ENCODE measurements around the gene ROR2. TPM values are rescaled to one million over a fixed set of nuclear protein-coding genes. Genes with fewer than 3 reads are reported as not detected.
"Not testable (repeated sequence)": the region's sequence is repeated elsewhere in the genome, so short reads cannot be mapped to it uniquely, and the experiment has no call there.

Gene ROR2
- total and polyA plus RNA-seq, 3 experiments from 2014 or later, result 2.0 TPM; not detected in 2

GRCh38 chr9:91915524-91916263 lies 34.3 kb downstream of the ROR2 start:
- H3K9me3 ChIP-seq (ENCODE audit: low read length), result no peaks in the 10 kb centered on the region
- H3K36me3 ChIP-seq (ENCODE audit: insufficient read depth, low read length), result no peaks in the 10 kb centered on the region
- ChIA-PET CTCF (no interaction called here), POLR2A (no interaction called here)
- no peaks in the 10 kb centered on the region for H3K4me1 ChIP-seq (ENCODE audit: insufficient read depth, low read length)
- Mint-ChIP-seq H3K27me3 (peaks cover 3 to 43% of the 10 kb centered on the region in 2 donors), H3K9me3 (no peaks in the 10 kb centered on the region), H3K4me1 (no peaks in the 10 kb centered on the region), H3K27ac (no peak overlapping the region), H3K4me3 (no peak overlapping the region), H3K36me3 (no peaks in the 10 kb centered on the region)
- DNase-seq, result no peak
- H3K4me3 ChIP-seq (ENCODE audit: low read length), result no peak overlapping the region
- no peaks in the 10 kb centered on the region for H3K27me3 ChIP-seq (ENCODE audit: insufficient read depth, low read length, poor library complexity, severe bottlenecking)
- no peak overlapping the region for H3K27ac ChIP-seq (ENCODE audit: low read depth, low read length)

GRCh38 chr9:91914937-91915336 lies 35.1 kb downstream of the ROR2 start:
- H3K27ac ChIP-seq (ENCODE audit: low read depth, low read length), result no peak overlapping the region
- H3K4me3 Mint-ChIP-seq, result no peak overlapping the region
- peaks cover 3 to 39% of the 10 kb centered on the region in 2 donors for H3K27me3 Mint-ChIP-seq
- H3K27ac Mint-ChIP-seq, result peak overlapping the region in 1 of 8 donors; percentile 70
- H3K36me3 Mint-ChIP-seq, result no peaks in the 10 kb centered on the region
- POLR2A ChIA-PET, result no interaction called here
- H3K4me1 ChIP-seq (ENCODE audit: insufficient read depth, low read length), result no peaks in the 10 kb centered on the region
- H3K4me3 ChIP-seq (ENCODE audit: low read length), result no peak overlapping the region
- CTCF ChIA-PET, result no interaction called here
- no peaks in the 10 kb centered on the region for H3K9me3 ChIP-seq (ENCODE audit: low read length)
- no peaks in the 10 kb centered on the region for H3K36me3 ChIP-seq (ENCODE audit: insufficient read depth, low read length)
- DNase-seq, result no peak
- no peaks in the 10 kb centered on the region for H3K9me3 Mint-ChIP-seq
- no peaks in the 10 kb centered on the region for H3K27me3 ChIP-seq (ENCODE audit: insufficient read depth, low read length, poor library complexity, severe bottlenecking)
- H3K4me1 Mint-ChIP-seq, result no peaks in the 10 kb centered on the region

- Mint-ChIP-seq H3K4me3 (no peak overlapping the region), H3K9me3 (no peaks in the 10 kb centered on the region), H3K27ac (no peak overlapping the region), H3K36me3 (no peaks in the 10 kb centered on the region), H3K4me1 (no peaks in the 10 kb centered on the region), H3K27me3 (peaks cover 3 to 35% of the 10 kb centered on the region in 2 donors)
- DNase-seq, result no peak
- Histone ChIP-seq H3K27ac (ENCODE audit: low read depth, low read length) (no peak overlapping the region), H3K27me3 (ENCODE audit: insufficient read depth, low read length, poor library complexity, severe bottlenecking) (no peaks in the 10 kb centered on the region), H3K4me3 (ENCODE audit: low read length) (no peak overlapping the region), H3K9me3 (ENCODE audit: low read length) (no peaks in the 10 kb centered on the region), H3K36me3 (ENCODE audit: insufficient read depth, low read length) (no peaks in the 10 kb centered on the region), H3K4me1 (ENCODE audit: insufficient read depth, low read length) (no peaks in the 10 kb centered on the region)
- CTCF ChIA-PET, result no interaction called here
- POLR2A ChIA-PET, result no interaction called here
Observed at GRCh38 chr9:91914404-91914803, 35.6 kb downstream of the ROR2 start.

GRCh38 chr9:91913986-91914385 lies 36.0 kb downstream of the ROR2 start:
- Histone ChIP-seq H3K4me1 (ENCODE audit: insufficient read depth, low read length) (no peaks in the 10 kb centered on the region), H3K36me3 (ENCODE audit: insufficient read depth, low read length) (no peaks in the 10 kb centered on the region), H3K27me3 (ENCODE audit: insufficient read depth, low read length, poor library complexity, severe bottlenecking) (no peaks in the 10 kb centered on the region), H3K4me3 (ENCODE audit: low read length) (no peak overlapping the region), H3K9me3 (ENCODE audit: low read length) (no peaks in the 10 kb centered on the region), H3K27ac (ENCODE audit: low read depth, low read length) (no peak overlapping the region)
- H3K4me1 Mint-ChIP-seq, result no peaks in the 10 kb centered on the region
- POLR2A ChIA-PET, result no interaction called here
- no peak overlapping the region for H3K4me3 Mint-ChIP-seq
- no peak for DNase-seq
- H3K36me3 Mint-ChIP-seq, result no peaks in the 10 kb centered on the region
- peaks cover 3 to 31% of the 10 kb centered on the region in 2 donors for H3K27me3 Mint-ChIP-seq
- H3K9me3 Mint-ChIP-seq, result no peaks in the 10 kb centered on the region
- H3K27ac Mint-ChIP-seq, result no peak overlapping the region
- CTCF ChIA-PET, result no interaction called here

- no peaks in the 10 kb centered on the region for H3K27me3 ChIP-seq (ENCODE audit: insufficient read depth, low read length, poor library complexity, severe bottlenecking)
- Mint-ChIP-seq H3K27ac (no peak overlapping the region), H3K9me3 (no peaks in the 10 kb centered on the region), H3K4me1 (peaks cover 0 to 2% (median 0%) of the 10 kb centered on the region in 3 donors), H3K27me3 (peaks cover 2 to 27% of the 10 kb centered on the region in 2 donors), H3K36me3 (no peaks in the 10 kb centered on the region), H3K4me3 (no peak overlapping the region)
- ChIA-PET CTCF (no interaction called here), POLR2A (no interaction called here)
- H3K9me3 ChIP-seq (ENCODE audit: low read length), result no peaks in the 10 kb centered on the region
- no peak overlapping the region for H3K4me3 ChIP-seq (ENCODE audit: low read length)
- no peak for DNase-seq
- H3K36me3 ChIP-seq (ENCODE audit: insufficient read depth, low read length), result no peaks in the 10 kb centered on the region
- no peak overlapping the region for H3K27ac ChIP-seq (ENCODE audit: low read depth, low read length)
- H3K4me1 ChIP-seq (ENCODE audit: insufficient read depth, low read length), result no peaks in the 10 kb centered on the region
Observed at GRCh38 chr9:91913096-91913495, 36.9 kb downstream of the ROR2 start.

GRCh38 chr9:91911657-91912056 lies 38.4 kb downstream of the ROR2 start:
- Mint-ChIP-seq H3K4me3 (no peak overlapping the region), H3K36me3 (no peaks in the 10 kb centered on the region), H3K27ac (peak overlapping the region in 1 of 8 donors; percentile 46), H3K4me1 (peaks cover 0 to 13% (median 9%) of the 10 kb centered on the region in 3 donors), H3K27me3 (peaks cover 2 to 19% of the 10 kb centered on the region in 2 donors), H3K9me3 (no peaks in the 10 kb centered on the region)
- POLR2A ChIA-PET, result no interaction called here
- DNase-seq, result no peak
- Histone ChIP-seq H3K4me1 (ENCODE audit: insufficient read depth, low read length) (peaks cover 9% of the 10 kb centered on the region), H3K36me3 (ENCODE audit: insufficient read depth, low read length) (no peaks in the 10 kb centered on the region), H3K27me3 (ENCODE audit: insufficient read depth, low read length, poor library complexity, severe bottlenecking) (no peaks in the 10 kb centered on the region), H3K4me3 (ENCODE audit: low read length) (no peak overlapping the region), H3K9me3 (ENCODE audit: low read length) (no peaks in the 10 kb centered on the region), H3K27ac (ENCODE audit: low read depth, low read length) (no peak overlapping the region)
- CTCF ChIA-PET, result no interaction called here

- Mint-ChIP-seq H3K4me3 (peak overlapping the region in 2 of 7 donors; percentile 3 to 42), H3K27ac (peak overlapping the region in 2 of 8 donors; percentile 32 to 34), H3K4me1 (peaks cover 0 to 13% (median 9%) of the 10 kb centered on the region in 3 donors)
- H3K9me3 ChIP-seq (ENCODE audit: low read length); H3K9me3 Mint-ChIP-seq; POLR2A ChIA-PET; H3K36me3 Mint-ChIP-seq; H3K4me3 ChIP-seq (ENCODE audit: low read length); DNase-seq; H3K36me3 ChIP-seq (ENCODE audit: insufficient read depth, low read length); CTCF ChIA-PET; H3K27me3 Mint-ChIP-seq; H3K27ac ChIP-seq (ENCODE audit: low read depth, low read length); H3K27me3 ChIP-seq (ENCODE audit: insufficient read depth, low read length, poor library complexity, severe bottlenecking): not testable (repeated sequence)
- peaks cover 24% of the 10 kb centered on the region for H3K4me1 ChIP-seq (ENCODE audit: insufficient read depth, low read length)
Observed at GRCh38 chr9:91909256-91909655, 40.8 kb downstream of the ROR2 start.

- peaks cover 24% of the 10 kb centered on the region for H3K4me1 ChIP-seq (ENCODE audit: insufficient read depth, low read length)
- no peak overlapping the region for H3K4me3 ChIP-seq (ENCODE audit: low read length)
- peak overlapping the region in 1 of 7 donors; percentile 42 for H3K4me3 Mint-ChIP-seq
- peaks cover under 1 to 13% (median 9%) of the 10 kb centered on the region in 3 donors for H3K4me1 Mint-ChIP-seq
- H3K27me3 ChIP-seq (ENCODE audit: insufficient read depth, low read length, poor library complexity, severe bottlenecking), result no peaks in the 10 kb centered on the region
- ChIA-PET CTCF (no interaction called here), POLR2A (no interaction called here)
- H3K36me3 Mint-ChIP-seq, result no peaks in the 10 kb centered on the region
- no peaks in the 10 kb centered on the region for H3K36me3 ChIP-seq (ENCODE audit: insufficient read depth, low read length)
- H3K27ac ChIP-seq (ENCODE audit: low read depth, low read length), result no peak overlapping the region
- H3K9me3 ChIP-seq (ENCODE audit: low read length), result no peaks in the 10 kb centered on the region
- H3K27ac Mint-ChIP-seq, result peak overlapping the region in 3 of 8 donors; percentile 0 to 34 (median 32)
- no peaks in the 10 kb centered on the region for H3K9me3 Mint-ChIP-seq
- no peaks in the 10 kb centered on the region for H3K27me3 Mint-ChIP-seq
- DNase-seq, result no peak
Observed at GRCh38 chr9:91908746-91909145, 41.3 kb downstream of the ROR2 start.

All from CD8-positive, alpha-beta memory T cell (primary cell).